Measurements from ENCODE around the gene PTPRG. TPM values are rescaled to one million over a fixed set of nuclear protein-coding genes. Genes with fewer than 3 reads are reported as not detected.

Gene PTPRG
- total and polyA plus RNA-seq, 2 donors (not counting 1 experiment from before 2014, with no cell fraction given): 67.0 to 97.9 TPM

- H2AFZ ChIP-seq (ENCODE audit: low read length): no peak overlapping the region
- no peaks in the 10 kb centered on the region for H3K79me2 ChIP-seq (ENCODE audit: control insufficient read depth, insufficient read depth, low read length)
- H3K4me1 ChIP-seq (ENCODE audit: control insufficient read depth, extremely low read depth, insufficient read depth, low read length): no peaks in the 10 kb centered on the region
- TF ChIP-seq CTCF (conservative IDR thresholded peaks at IDR 0.05 in 1 of 2, IDR thresholded peaks at IDR 0.05 in 1 of 2; ENCODE audit: low read depth in 1 of 2, low read length in 2 of 2) (no peak), EZH2 (IDR thresholded peaks at IDR 0.05; ENCODE audit: low read length, missing control alignments) (no peak)
- H3K27ac ChIP-seq (ENCODE audit: insufficient read depth, low read length): no peak overlapping the region
- no peaks in the 10 kb centered on the region for H3K9me3 ChIP-seq (ENCODE audit: control insufficient read depth, insufficient read depth, low read depth, low read length)
- no peaks in the 10 kb centered on the region for H3K36me3 ChIP-seq (ENCODE audit: control insufficient read depth, insufficient read depth, low read length)
- H3K4me2 ChIP-seq (ENCODE audit: extremely low read depth, insufficient read depth, low read length): no peak overlapping the region
- H3K27me3 ChIP-seq (ENCODE audit: control insufficient read depth, insufficient read depth, low read length): no peaks in the 10 kb centered on the region
- no peak for DNase-seq (ENCODE audit: low read depth in 2 of 2)
- H3K9ac ChIP-seq (ENCODE audit: insufficient read depth, low read length): no peak overlapping the region
- no peaks in the 10 kb centered on the region for H4K20me1 ChIP-seq (ENCODE audit: control insufficient read depth, extremely low read depth, insufficient read depth, low read length)
- H3K4me3 ChIP-seq (replicated peaks in 1 of 4; ENCODE audit: control extremely low read depth in 1 of 4, insufficient read depth in 1 of 4, low read depth in 3 of 4, low read length in 4 of 4): no peak overlapping the region
Measured at GRCh38 chr3:61740494-61740893, 179.1 kb downstream of the PTPRG start.

GRCh38 chr3:61741551-61741950 is 180.2 kb downstream of the PTPRG start:
- Histone ChIP-seq H3K27ac (ENCODE audit: insufficient read depth, low read length) (no peak overlapping the region), H3K9ac (ENCODE audit: insufficient read depth, low read length) (no peak overlapping the region), H3K9me3 (ENCODE audit: control insufficient read depth, insufficient read depth, low read depth, low read length) (no peaks in the 10 kb centered on the region), H3K4me2 (ENCODE audit: extremely low read depth, insufficient read depth, low read length) (no peak overlapping the region), H3K4me1 (ENCODE audit: control insufficient read depth, extremely low read depth, insufficient read depth, low read length) (no peaks in the 10 kb centered on the region), H3K79me2 (ENCODE audit: control insufficient read depth, insufficient read depth, low read length) (no peaks in the 10 kb centered on the region), H3K36me3 (ENCODE audit: control insufficient read depth, insufficient read depth, low read length) (no peaks in the 10 kb centered on the region), H4K20me1 (ENCODE audit: control insufficient read depth, extremely low read depth, insufficient read depth, low read length) (no peaks in the 10 kb centered on the region), H3K27me3 (ENCODE audit: control insufficient read depth, insufficient read depth, low read length) (no peaks in the 10 kb centered on the region), H3K4me3 (replicated peaks in 1 of 4; ENCODE audit: control extremely low read depth in 1 of 4, insufficient read depth in 1 of 4, low read depth in 3 of 4, low read length in 4 of 4) (no peak overlapping the region), H2AFZ (ENCODE audit: low read length) (no peak overlapping the region)
- DNase-seq (ENCODE audit: low read depth in 2 of 2): no peak
- no peak for TF ChIP-seq EZH2 (IDR thresholded peaks at IDR 0.05; ENCODE audit: low read length, missing control alignments)
- TF ChIP-seq CTCF (conservative IDR thresholded peaks at IDR 0.05 in 1 of 2, IDR thresholded peaks at IDR 0.05 in 1 of 2; ENCODE audit: low read depth in 1 of 2, low read length in 2 of 2): no peak

GRCh38 chr3:61742006-61742405 is 180.6 kb downstream of the PTPRG start:
- no peak overlapping the region for H3K9ac ChIP-seq (ENCODE audit: insufficient read depth, low read length)
- no peak overlapping the region for H3K4me3 ChIP-seq (replicated peaks in 1 of 4; ENCODE audit: control extremely low read depth in 1 of 4, insufficient read depth in 1 of 4, low read depth in 3 of 4, low read length in 4 of 4)
- H3K79me2 ChIP-seq (ENCODE audit: control insufficient read depth, insufficient read depth, low read length): no peaks in the 10 kb centered on the region
- no peak overlapping the region for H3K4me2 ChIP-seq (ENCODE audit: extremely low read depth, insufficient read depth, low read length)
- no peaks in the 10 kb centered on the region for H3K9me3 ChIP-seq (ENCODE audit: control insufficient read depth, insufficient read depth, low read depth, low read length)
- H3K27me3 ChIP-seq (ENCODE audit: control insufficient read depth, insufficient read depth, low read length): no peaks in the 10 kb centered on the region
- H3K4me1 ChIP-seq (ENCODE audit: control insufficient read depth, extremely low read depth, insufficient read depth, low read length): no peaks in the 10 kb centered on the region
- H3K36me3 ChIP-seq (ENCODE audit: control insufficient read depth, insufficient read depth, low read length): no peaks in the 10 kb centered on the region
- no peak overlapping the region for H2AFZ ChIP-seq (ENCODE audit: low read length)
- no peaks in the 10 kb centered on the region for H4K20me1 ChIP-seq (ENCODE audit: control insufficient read depth, extremely low read depth, insufficient read depth, low read length)
- no peak overlapping the region for H3K27ac ChIP-seq (ENCODE audit: insufficient read depth, low read length)
- TF ChIP-seq EZH2 (IDR thresholded peaks at IDR 0.05; ENCODE audit: low read length, missing control alignments): no peak
- no peak for DNase-seq (ENCODE audit: low read depth in 2 of 2)
